K562 (cell line): ENCODE results near the gene POLR2H. TPM values are rescaled to one million over a fixed set of nuclear protein-coding genes. Genes with fewer than 3 reads are reported as not detected.

Source experiments
- ATAC-seq: fragments of 200-7000 bp; cut with Tn5 transposase; 3 replicates; pipeline ENCODE4 v1.9.1; 2020; ENCODE audit warnings: moderate library complexity
- BruUV-seq: library from RNA; stranded (reverse); fragments of 400-500 nt; replicated peaks from 2 replicates; lab custom pipeline; 2021; lab: Mats Ljungman, UMichigan
- CTCF ChIA-PET: fragments of 300-600 bp; formaldehyde crosslinking; extraction: SDS; loops from one replicate; lab custom pipeline; 2021; ENCODE audit warnings: low intra/inter-chr PET ratio; lab: Yijun Ruan, JAX
- POLR2A ChIA-PET: fragments of 300-600, 350-650 bp; sonication (Branson Sonifier 250); formaldehyde crosslinking; extraction: SDS; loops from one replicate; lab custom pipeline; 2021; ENCODE audit warnings: antibody characterized with exemption, inconsistent platforms; lab: Yijun Ruan, JAX
- DNase-seq, 4 experiments: peaks; one replicate each; pipeline versions ENCODE4 v3.0.0 to v3.0.0-alpha.2; 2011 to 2018; ENCODE audit warnings: low spot score in 3 of 4, mixed read lengths in 3 of 4; ENCODE audit errors: extremely low read depth in 1 of 4
- FAIRE-seq: peaks from 2 replicates; lab custom pipeline; 2011; peaks lifted over from hg19 to GRCh38; lab: Jason Lieb, UNC
- H2AFZ ChIP-seq: 2 replicates; pipeline ENCODE4 v1.6.0; 2011; ENCODE audit warnings: low read depth, low read length, control low read depth, inconsistent platforms
- H3K27ac ChIP-seq: fragments of 200-600 bp; 3 replicates; pipeline ENCODE4 v1.8.0; 2011; ENCODE audit warnings: low read depth, mild to moderate bottlenecking, control low read depth, inconsistent platforms, low read length, moderate library complexity, mixed read lengths; ENCODE audit errors: extremely low read depth
- H3K27me3 ChIP-seq, 2 experiments: fragments of 300-600 bp in 1 of 2; 2 replicates in 1 of 2; 3 replicates in 1 of 2; pipeline versions ENCODE4 v1.6.0 to v1.8.0; 2011; ENCODE audit warnings: inconsistent platforms in 2 of 2, low read length in 2 of 2, mild to moderate bottlenecking in 1 of 2, mixed read lengths in 1 of 2, moderate library complexity in 1 of 2; ENCODE audit not compliant: control insufficient read depth in 2 of 2, insufficient read depth in 2 of 2
- H3K36me3 ChIP-seq: fragments of 300-600 bp; 3 replicates; pipeline ENCODE4 v1.8.0; 2011; ENCODE audit warnings: mild to moderate bottlenecking, low read length, inconsistent platforms; ENCODE audit not compliant: control insufficient read depth, insufficient read depth
- H3K4me1 ChIP-seq, 2 experiments: fragments of 200-600 bp in 1 of 2; replicated peaks in 1 of 2; 2 replicates in 1 of 2; 3 replicates in 1 of 2; pipeline versions ENCODE4 v1.5.1 to v1.8.0; 2011; ENCODE audit warnings: inconsistent platforms in 2 of 2, low read length in 2 of 2, mild to moderate bottlenecking in 1 of 2, mixed read lengths in 1 of 2, moderate library complexity in 1 of 2; ENCODE audit not compliant: control insufficient read depth in 2 of 2, insufficient read depth in 2 of 2
- H3K4me2 ChIP-seq: 2 replicates; pipeline ENCODE4 v1.6.1; 2011; ENCODE audit warnings: low read length, control low read depth, inconsistent platforms, mixed read lengths; ENCODE audit not compliant: insufficient read depth
- H3K4me3 ChIP-seq: fragments of 200-600 bp; sonication (generic), shearing (Covaris generic); 2 replicates; pipeline ENCODE4 v1.5.1; 2016; ENCODE audit warnings: control low read depth, inconsistent platforms
- H3K79me2 ChIP-seq: fragments of 200-600 bp; 3 replicates; pipeline ENCODE4 v1.8.0; 2011; ENCODE audit warnings: low read length, inconsistent platforms; ENCODE audit not compliant: control insufficient read depth, insufficient read depth
- H3K9ac ChIP-seq, 2 experiments: 2 replicates each; pipeline versions ENCODE4 v1.6.0 to v1.6.1; 2011; ENCODE audit warnings: low read depth in 2 of 2, low read length in 2 of 2, control low read depth in 1 of 2, inconsistent platforms in 1 of 2, mild to moderate bottlenecking in 1 of 2, mixed read lengths in 1 of 2; ENCODE audit not compliant: insufficient read depth in 1 of 2
- H3K9me1 ChIP-seq: one replicate; pipeline ENCODE4 v1.6.0; 2011; ENCODE audit warnings: inconsistent platforms, mild to moderate bottlenecking, low read length, moderate library complexity; ENCODE audit not compliant: control insufficient read depth, insufficient read depth
- H3K9me3 ChIP-seq: replicated peaks from 2 replicates; pipeline ENCODE4 v1.5.1; 2011; ENCODE audit warnings: low read depth, low read length, inconsistent platforms; ENCODE audit not compliant: control insufficient read depth, insufficient read depth
- H4K20me1 ChIP-seq: replicated peaks from 2 replicates; pipeline ENCODE4 v1.6.1; 2011; ENCODE audit warnings: low read length, inconsistent platforms, mixed read lengths; ENCODE audit not compliant: control insufficient read depth, insufficient read depth
- BCOR ChIP-seq: fragments of 450-650 bp; IDR thresholded peaks from 2 replicates; pipeline ENCODE4 v1.6.1; 2016
- MCM3 ChIP-seq: fragments of 450-650 bp; IDR thresholded peaks from 2 replicates; pipeline ENCODE4 v1.6.1; 2016
- MCM5 ChIP-seq: fragments of 450-650 bp; IDR thresholded peaks from 2 replicates; pipeline ENCODE4 v1.6.1; 2016; ENCODE audit warnings: low read depth
- SETDB1 ChIP-seq: IDR thresholded peaks from one replicate; pipeline ENCODE4 v1.6.1; 2012; ENCODE audit warnings: low read length, control low read depth, inconsistent platforms
- STAG1 ChIP-seq: sonication (generic); formaldehyde crosslinking; IDR thresholded peaks from 2 replicates; pipeline ENCODE4 v1.5.0; 2020; ENCODE audit warnings: missing genetic modification reagents, borderline replicate concordance
- ZNF224 ChIP-seq: sonication (generic); formaldehyde crosslinking; IDR thresholded peaks from 2 replicates; pipeline ENCODE4 v1.8.0; 2022; ENCODE audit warnings: mild to moderate bottlenecking, missing genetic modification reagents
- ZNF717 ChIP-seq: fragments of 250-450 bp; sonication (Bioruptor Pico); IDR thresholded peaks from 2 replicates; pipeline ENCODE4 v1.5.0; 2021
- WGBS: fragments of 100-300 bp; shearing (Covaris generic); methylation state at CpG from one replicate; pipeline ENCODE4 v1.1.6; 2016; ENCODE audit warnings: low coverage, mixed read lengths; ENCODE audit not compliant: insufficient coverage; ENCODE audit errors: missing lambda C conversion rate; 5-methylcytosine and 5-hydroxymethylcytosine counted together
- in situ Hi-C: fragments of 300-500 bp; cut with MboI; formaldehyde crosslinking; loops from 4 replicates; pipeline ENCODE4 v1.15.0; 2018; ENCODE audit warnings: inconsistent platforms, mixed read lengths
- intact Hi-C: fragments of 100-400 bp; cut with micrococcal nuclease; formaldehyde crosslinking; loops from 2 replicates; pipeline ENCODE4 v1.14.2; 2022
- polyA plus RNA-seq, 8 experiments: library from polyadenylated mRNA; depleted of rRNA in 4 of 8; stranded (reverse) in 5 of 8; unstranded in 3 of 8; fragments of >200 nt; fragmentation: Nextera tagmentation in 2 of 8; fragmentation: Illumina TruSeq in 1 of 8; extraction: Ambion mirVana in 2 of 8; extraction: Trizol in 1 of 8; gene quantifications; 2 replicates each; pipeline versions ENCODE4 v1.2.1 to v1.2.3, GENCODE V29; 2011 to 2014; ENCODE audit warnings: inconsistent platforms in 1 of 8, missing spikeins in 1 of 8
- total RNA-seq, 7 experiments: library from RNA; depleted of rRNA in 6 of 7; stranded (reverse); fragments of >200 nt in 6 of 7; fragmentation: Illumina TruSeq in 2 of 7; extraction: Trizol in 2 of 7; gene quantifications; 2 replicates each; pipeline versions ENCODE4 v1.2.1 to v1.2.3, GENCODE V29; 2011 to 2021; ENCODE audit warnings: low replicate concordance in 1 of 7
- TF ChIP-seq, protein P1 (sequence below): sonication (generic); formaldehyde crosslinking; IDR thresholded peaks from 2 replicates; pipeline ENCODE4 v1.9.0; 2022; ENCODE audit warnings: mild to moderate bottlenecking, missing genetic modification reagents
- TF ChIP-seq, protein P2 (sequence below): sonication (generic); formaldehyde crosslinking; IDR thresholded peaks from 2 replicates; pipeline ENCODE4 v1.5.0; 2020; ENCODE audit warnings: missing genetic modification reagents
- TF ChIP-seq, protein P3 (sequence below): IDR thresholded peaks from 2 replicates; pipeline ENCODE4 v1.6.1; 2011; ENCODE audit not compliant: insufficient read length; ENCODE audit errors: extremely low read depth
- TF ChIP-seq, protein P4 (sequence below): fragments of 450-650 bp; formaldehyde crosslinking; IDR thresholded peaks from 2 replicates; pipeline ENCODE4 v1.4.0; 2022; ENCODE audit warnings: missing genetic modification characterization
- TF ChIP-seq, protein P5 (sequence below): fragments of 450-650 bp; IDR thresholded peaks from 2 replicates; pipeline ENCODE4 v1.6.1; 2016; ENCODE audit warnings: low read depth

Gene POLR2H
- total and polyA plus RNA-seq, 9 of the 15 experiments (the other 6 are each of a cell fraction or from before 2014, with no cell fraction given): 128 to 512 (median 220) TPM

DNA sequence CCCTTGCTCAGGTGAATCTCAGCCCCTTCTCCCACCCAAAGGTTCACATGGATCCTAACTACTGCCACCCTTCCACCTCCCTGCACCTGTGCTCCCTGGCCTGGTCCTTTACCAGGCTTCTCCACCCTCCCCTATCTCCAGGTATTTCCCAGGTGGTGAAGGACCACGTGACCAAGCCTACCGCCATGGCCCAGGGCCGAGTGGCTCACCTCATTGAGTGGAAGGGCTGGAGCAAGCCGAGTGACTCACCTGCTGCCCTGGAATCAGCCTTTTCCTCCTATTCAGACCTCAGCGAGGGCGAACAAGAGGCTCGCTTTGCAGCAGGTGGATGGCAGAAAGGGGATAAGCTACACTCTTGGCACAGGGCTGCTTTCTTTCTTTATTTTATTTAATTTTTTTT lies 19.6 kb upstream of the POLR2H start:
- H4K20me1 ChIP-seq: no peaks in the 10 kb centered on the region; the same call in 1 of the 2 replicates
- no peak overlapping the region for H3K27ac ChIP-seq
- peaks cover 23 to 50% of the 10 kb centered on the region in 2 experiments for H3K4me1 ChIP-seq
- ChIA-PET CTCF (no interaction called here), POLR2A (interaction anchor here (0.7 to 1.6 kb wide), 4 partner anchors 9 to 306 kb away, joined by 3 to 6 read pairs (median 5); no protein-coding TSS in a partner anchor)
- FAIRE-seq (no peak), ATAC-seq (no peak), DNase-seq (no peak)
- no peaks in the 10 kb centered on the region for H3K27me3 ChIP-seq
- no peaks in the 10 kb centered on the region for H3K9me3 ChIP-seq
- peaks cover 10% of the 10 kb centered on the region for H3K9me1 ChIP-seq
- H3K79me2 ChIP-seq: peaks cover 16% of the 10 kb centered on the region
- intact Hi-C loops: no loop called here
- 64% methylated on average over 7 of the region's 7 CpGs for WGBS
- no peak overlapping the region for H3K4me3 ChIP-seq
- H3K36me3 ChIP-seq: peaks cover 27% of the 10 kb centered on the region; the same call in 2 of the 3 replicates
- BruUV-seq: no TSS peak
- no peak overlapping the region for H3K9ac ChIP-seq
- in situ Hi-C loops: no loop called here
- H3K4me2 ChIP-seq: no peak overlapping the region
- H2AFZ ChIP-seq: no peak overlapping the region
- TF ChIP-seq, protein P1, sequence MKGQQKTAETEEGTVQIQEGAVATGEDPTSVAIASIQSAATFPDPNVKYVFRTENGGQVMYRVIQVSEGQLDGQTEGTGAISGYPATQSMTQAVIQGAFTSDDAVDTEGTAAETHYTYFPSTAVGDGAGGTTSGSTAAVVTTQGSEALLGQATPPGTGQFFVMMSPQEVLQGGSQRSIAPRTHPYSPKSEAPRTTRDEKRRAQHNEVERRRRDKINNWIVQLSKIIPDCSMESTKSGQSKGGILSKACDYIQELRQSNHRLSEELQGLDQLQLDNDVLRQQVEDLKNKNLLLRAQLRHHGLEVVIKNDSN (CRISPR knock-in tag): 0 out of 2 replicates have a peak, but pooled peaks have one; percentile 27
- TF ChIP-seq, protein P2, sequence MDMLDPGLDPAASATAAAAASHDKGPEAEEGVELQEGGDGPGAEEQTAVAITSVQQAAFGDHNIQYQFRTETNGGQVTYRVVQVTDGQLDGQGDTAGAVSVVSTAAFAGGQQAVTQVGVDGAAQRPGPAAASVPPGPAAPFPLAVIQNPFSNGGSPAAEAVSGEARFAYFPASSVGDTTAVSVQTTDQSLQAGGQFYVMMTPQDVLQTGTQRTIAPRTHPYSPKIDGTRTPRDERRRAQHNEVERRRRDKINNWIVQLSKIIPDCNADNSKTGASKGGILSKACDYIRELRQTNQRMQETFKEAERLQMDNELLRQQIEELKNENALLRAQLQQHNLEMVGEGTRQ (CRISPR knock-in tag): 0 out of 2 replicates have a peak, but pooled peaks have one; percentile 33
- TF ChIP-seq SETDB1: no peak
- TF ChIP-seq, protein P3, sequence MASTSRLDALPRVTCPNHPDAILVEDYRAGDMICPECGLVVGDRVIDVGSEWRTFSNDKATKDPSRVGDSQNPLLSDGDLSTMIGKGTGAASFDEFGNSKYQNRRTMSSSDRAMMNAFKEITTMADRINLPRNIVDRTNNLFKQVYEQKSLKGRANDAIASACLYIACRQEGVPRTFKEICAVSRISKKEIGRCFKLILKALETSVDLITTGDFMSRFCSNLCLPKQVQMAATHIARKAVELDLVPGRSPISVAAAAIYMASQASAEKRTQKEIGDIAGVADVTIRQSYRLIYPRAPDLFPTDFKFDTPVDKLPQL: no peak
- TF ChIP-seq ZNF717: no peak
- TF ChIP-seq, protein P4, sequence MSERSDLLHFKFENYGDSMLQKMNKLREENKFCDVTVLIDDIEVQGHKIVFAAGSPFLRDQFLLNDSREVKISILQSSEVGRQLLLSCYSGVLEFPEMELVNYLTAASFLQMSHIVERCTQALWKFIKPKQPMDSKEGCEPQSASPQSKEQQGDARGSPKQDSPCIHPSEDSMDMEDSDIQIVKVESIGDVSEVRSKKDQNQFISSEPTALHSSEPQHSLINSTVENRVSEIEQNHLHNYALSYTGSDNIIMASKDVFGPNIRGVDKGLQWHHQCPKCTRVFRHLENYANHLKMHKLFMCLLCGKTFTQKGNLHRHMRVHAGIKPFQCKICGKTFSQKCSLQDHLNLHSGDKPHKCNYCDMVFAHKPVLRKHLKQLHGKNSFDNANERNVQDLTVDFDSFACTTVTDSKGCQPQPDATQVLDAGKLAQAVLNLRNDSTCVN (CRISPR knock-in tag): no peak
- TF ChIP-seq STAG1: no peak
- TF ChIP-seq MCM3: no peak
- no peak for TF ChIP-seq BCOR
- TF ChIP-seq MCM5: no peak
- TF ChIP-seq ZNF224 (CRISPR knock-in tag): no peak
- TF ChIP-seq, protein P5, sequence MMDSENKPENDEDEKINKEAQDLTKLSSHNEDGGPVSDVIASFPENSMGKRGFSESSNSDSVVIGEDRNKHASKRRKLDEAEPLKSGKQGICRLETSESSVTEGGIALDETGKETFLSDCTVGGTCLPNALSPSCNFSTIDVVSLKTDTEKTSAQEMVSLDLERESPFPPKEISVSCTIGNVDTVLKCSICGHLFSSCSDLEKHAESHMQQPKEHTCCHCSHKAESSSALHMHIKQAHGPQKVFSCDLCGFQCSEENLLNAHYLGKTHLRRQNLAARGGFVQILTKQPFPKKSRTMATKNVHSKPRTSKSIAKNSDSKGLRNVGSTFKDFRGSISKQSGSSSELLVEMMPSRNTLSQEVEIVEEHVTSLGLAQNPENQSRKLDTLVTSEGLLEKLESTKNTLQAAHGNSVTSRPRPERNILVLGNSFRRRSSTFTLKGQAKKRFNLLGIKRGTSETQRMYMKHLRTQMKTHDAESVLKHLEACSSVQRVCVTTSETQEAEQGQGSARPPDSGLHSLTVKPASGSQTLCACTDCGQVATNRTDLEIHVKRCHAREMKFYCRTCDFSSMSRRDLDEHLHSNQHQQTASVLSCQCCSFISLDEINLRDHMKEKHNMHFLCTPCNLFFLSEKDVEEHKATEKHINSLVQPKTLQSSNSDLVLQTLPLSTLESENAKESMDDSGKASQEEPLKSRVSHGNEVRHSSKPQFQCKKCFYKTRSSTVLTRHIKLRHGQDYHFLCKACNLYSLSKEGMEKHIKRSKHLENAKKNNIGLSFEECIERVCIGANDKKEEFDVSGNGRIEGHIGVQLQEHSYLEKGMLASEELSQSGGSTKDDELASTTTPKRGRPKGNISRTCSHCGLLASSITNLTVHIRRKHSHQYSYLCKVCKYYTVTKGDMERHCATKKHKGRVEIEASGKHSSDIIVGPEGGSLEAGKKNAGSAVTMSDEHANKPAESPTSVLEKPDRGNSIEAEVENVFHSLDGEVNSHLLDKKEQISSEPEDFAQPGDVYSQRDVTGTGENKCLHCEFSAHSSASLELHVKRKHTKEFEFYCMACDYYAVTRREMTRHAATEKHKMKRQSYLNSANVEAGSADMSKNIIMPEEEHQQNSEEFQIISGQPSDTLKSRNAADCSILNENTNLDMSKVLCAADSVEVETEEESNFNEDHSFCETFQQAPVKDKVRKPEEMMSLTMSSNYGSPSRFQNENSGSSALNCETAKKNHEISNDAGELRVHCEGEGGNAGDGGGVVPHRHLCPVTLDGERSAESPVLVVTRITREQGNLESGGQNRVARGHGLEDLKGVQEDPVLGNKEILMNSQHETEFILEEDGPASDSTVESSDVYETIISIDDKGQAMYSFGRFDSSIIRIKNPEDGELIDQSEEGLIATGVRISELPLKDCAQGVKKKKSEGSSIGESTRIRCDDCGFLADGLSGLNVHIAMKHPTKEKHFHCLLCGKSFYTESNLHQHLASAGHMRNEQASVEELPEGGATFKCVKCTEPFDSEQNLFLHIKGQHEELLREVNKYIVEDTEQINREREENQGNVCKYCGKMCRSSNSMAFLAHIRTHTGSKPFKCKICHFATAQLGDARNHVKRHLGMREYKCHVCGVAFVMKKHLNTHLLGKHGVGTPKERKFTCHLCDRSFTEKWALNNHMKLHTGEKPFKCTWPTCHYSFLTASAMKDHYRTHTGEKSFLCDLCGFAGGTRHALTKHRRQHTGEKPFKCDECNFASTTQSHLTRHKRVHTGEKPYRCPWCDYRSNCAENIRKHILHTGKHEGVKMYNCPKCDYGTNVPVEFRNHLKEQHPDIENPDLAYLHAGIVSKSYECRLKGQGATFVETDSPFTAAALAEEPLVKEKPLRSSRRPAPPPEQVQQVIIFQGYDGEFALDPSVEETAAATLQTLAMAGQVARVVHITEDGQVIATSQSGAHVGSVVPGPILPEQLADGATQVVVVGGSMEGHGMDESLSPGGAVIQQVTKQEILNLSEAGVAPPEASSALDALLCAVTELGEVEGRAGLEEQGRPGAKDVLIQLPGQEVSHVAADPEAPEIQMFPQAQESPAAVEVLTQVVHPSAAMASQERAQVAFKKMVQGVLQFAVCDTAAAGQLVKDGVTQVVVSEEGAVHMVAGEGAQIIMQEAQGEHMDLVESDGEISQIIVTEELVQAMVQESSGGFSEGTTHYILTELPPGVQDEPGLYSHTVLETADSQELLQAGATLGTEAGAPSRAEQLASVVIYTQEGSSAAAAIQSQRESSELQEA: no peak
